ENCODE results near the gene WDR93. TPM values are rescaled to one million over a fixed set of nuclear protein-coding genes. Genes with fewer than 3 reads are reported as not detected.

The WDR93 gene
- total RNA-seq, 2 donors from 2014 or later: 0.24 to 0.64 TPM

- Histone ChIP-seq H3K27me3 (ENCODE audit: control insufficient read depth, insufficient read depth, low read length, poor library complexity, severe bottlenecking) (no peaks in the 10 kb centered on the region), H3K27ac (ENCODE audit: low read depth, low read length) (no peak overlapping the region), H3K4me1 (ENCODE audit: control insufficient read depth, insufficient read depth, low read length) (no peaks in the 10 kb centered on the region), H3K4me3 (ENCODE audit: low read length) (no peak overlapping the region), H3K9ac (ENCODE audit: extremely low read depth, low read length, poor library complexity, severe bottlenecking) (no peak overlapping the region), H3K9me3 (ENCODE audit: control insufficient read depth, low read length) (peaks cover 10% of the 10 kb centered on the region), H3K36me3 (ENCODE audit: control insufficient read depth, insufficient read depth, low read length) (no peaks in the 10 kb centered on the region)
- WGBS, 2 experiments (ENCODE audit: insufficient coverage in 1 of 2, insufficient read length in 1 of 2): 87 to 94% methylated on average over 6 to 10 of the region's 10 CpGs
- Mint-ChIP-seq H3K27me3 (ENCODE audit: insufficient read depth) (peaks cover 16% of the 10 kb centered on the region), H3K4me1 (no peaks in the 10 kb centered on the region), H3K27ac (no peak overlapping the region), H3K36me3 (ENCODE audit: low read depth) (peaks cover 4% of the 10 kb centered on the region), H3K4me3 (no peak overlapping the region), H3K9me3 (peaks cover 15% of the 10 kb centered on the region)
- no peak for DNase-seq
- TF ChIP-seq CTCF (conservative IDR thresholded peaks at IDR 0.05): no peak
Observed at GRCh38 chr15:89790206-89790605, 99.6 kb downstream of the WDR93 start.

- Mint-ChIP-seq H3K36me3 (ENCODE audit: low read depth) (peaks cover 4% of the 10 kb centered on the region), H3K9me3 (peaks cover 15% of the 10 kb centered on the region), H3K27ac (no peak overlapping the region), H3K4me1 (no peaks in the 10 kb centered on the region), H3K27me3 (ENCODE audit: insufficient read depth) (peaks cover 16% of the 10 kb centered on the region), H3K4me3 (no peak overlapping the region)
- Histone ChIP-seq H3K27ac (ENCODE audit: low read depth, low read length) (no peak overlapping the region), H3K27me3 (ENCODE audit: control insufficient read depth, insufficient read depth, low read length, poor library complexity, severe bottlenecking) (no peaks in the 10 kb centered on the region), H3K4me3 (ENCODE audit: low read length) (no peak overlapping the region), H3K36me3 (ENCODE audit: control insufficient read depth, insufficient read depth, low read length) (no peaks in the 10 kb centered on the region), H3K9ac (ENCODE audit: extremely low read depth, low read length, poor library complexity, severe bottlenecking) (no peak overlapping the region), H3K4me1 (ENCODE audit: control insufficient read depth, insufficient read depth, low read length) (no peaks in the 10 kb centered on the region), H3K9me3 (ENCODE audit: control insufficient read depth, low read length) (peaks cover 10% of the 10 kb centered on the region)
- no peak for DNase-seq
- no peak for TF ChIP-seq CTCF (conservative IDR thresholded peaks at IDR 0.05)
- WGBS, 2 experiments (ENCODE audit: insufficient coverage in 1 of 2, insufficient read length in 1 of 2): 92 to 95% methylated on average over 6 to 16 of the region's 16 CpGs
Observed at GRCh38 chr15:89790661-89791060, 100.0 kb downstream of the WDR93 start.

- H3K4me3 ChIP-seq (ENCODE audit: low read length): no peak overlapping the region
- H3K4me1 ChIP-seq (ENCODE audit: control insufficient read depth, insufficient read depth, low read length): no peaks in the 10 kb centered on the region
- DNase-seq: no peak
- H3K9me3 Mint-ChIP-seq: peaks cover 16% of the 10 kb centered on the region
- TF ChIP-seq CTCF (conservative IDR thresholded peaks at IDR 0.05): no peak
- no peak overlapping the region for H3K4me3 Mint-ChIP-seq
- no peaks in the 10 kb centered on the region for H3K27me3 ChIP-seq (ENCODE audit: control insufficient read depth, insufficient read depth, low read length, poor library complexity, severe bottlenecking)
- H3K27ac ChIP-seq (ENCODE audit: low read depth, low read length): no peak overlapping the region
- H3K9ac ChIP-seq (ENCODE audit: extremely low read depth, low read length, poor library complexity, severe bottlenecking): no peak overlapping the region
- 95 to 100% methylated on average over 16 to 22 of the region's 22 CpGs for WGBS, 2 experiments (ENCODE audit: insufficient coverage in 1 of 2, insufficient read length in 1 of 2)
- H3K27me3 Mint-ChIP-seq (ENCODE audit: insufficient read depth): peaks cover 19% of the 10 kb centered on the region
- no peaks in the 10 kb centered on the region for H3K4me1 Mint-ChIP-seq
- peaks cover 10% of the 10 kb centered on the region for H3K9me3 ChIP-seq (ENCODE audit: control insufficient read depth, low read length)
- H3K36me3 ChIP-seq (ENCODE audit: control insufficient read depth, insufficient read depth, low read length): no peaks in the 10 kb centered on the region
- peaks cover 4% of the 10 kb centered on the region for H3K36me3 Mint-ChIP-seq (ENCODE audit: low read depth)
- no peak overlapping the region for H3K27ac Mint-ChIP-seq
Observed at GRCh38 chr15:89792106-89792805, 101.6 kb downstream of the WDR93 start.

Other genes starting within 250 kb of the WDR93 start
- gene RHCG, start 194.2 kb upstream of the WDR93 start, total RNA-seq: not detected
- gene TICRR, start 115.3 kb upstream of the WDR93 start, total RNA-seq: 10 to 100 TPM; 21.9 to 27.2 TPM
- gene KIF7, start 35.3 kb upstream of the WDR93 start, total RNA-seq: 10 to 100 TPM; 22.9 to 24.4 TPM
- under 1 TPM; 0.11 to 0.22 TPM for gene PLIN1, start 11.4 kb upstream of the WDR93 start, total RNA-seq
- 1 to 10 TPM; 2.7 to 4.0 TPM for gene PEX11A, start 57 bp upstream of the WDR93 start, total RNA-seq
- gene MESP1, start 60.4 kb downstream of the WDR93 start, total RNA-seq: under 1 TPM in 1 of 2 donors, not detected in 1; 0.22 TPM
- gene MESP2, start 85.5 kb downstream of the WDR93 start, total RNA-seq: 1 to 10 TPM in 1 of 2 donors, under 1 TPM in 1; 0.22 to 1.3 TPM
- 1 to 10 TPM in 1 of 2 donors, under 1 TPM in 1; 0.95 to 3.3 TPM for gene ANPEP, start 124.0 kb downstream of the WDR93 start, total RNA-seq
- gene AP3S2, start 203.2 kb downstream of the WDR93 start, total RNA-seq: 10 to 100 TPM; 39.5 to 54.4 TPM
- gene ARPIN, start 222.1 kb downstream of the WDR93 start, total RNA-seq: 10 to 100 TPM in 1 of 2 donors, 1 to 10 TPM in 1; 6.9 to 11.2 TPM